Suprapubic skin (tissue), 4 donors: ENCODE data around the gene IQSEC1. TPM values are rescaled to one million over a fixed set of nuclear protein-coding genes. Genes with fewer than 3 reads are reported as not detected.

ENCODE experiments used
- DNase-seq, 2 donors: peaks; one replicate each; pipeline ENCODE4 v3.0.0-alpha.2; 2019; ENCODE audit warnings: low spot score in 2 of 2
- H3K27ac ChIP-seq: fragments of 200-600 bp; sonication (generic); one replicate; pipeline ENCODE4 v1.5.1; 2019
- H3K27me3 ChIP-seq: fragments of 200-600 bp; sonication (generic); one replicate; pipeline ENCODE4 v1.5.1; 2019
- H3K36me3 ChIP-seq: fragments of 200-600 bp; sonication (generic); one replicate; pipeline ENCODE4 v1.5.1; 2019
- H3K4me1 ChIP-seq: fragments of 200-600 bp; sonication (generic); one replicate; pipeline ENCODE4 v1.5.1; 2019
- H3K4me3 ChIP-seq: fragments of 200-600 bp; sonication (generic); one replicate; pipeline ENCODE4 v1.5.1; 2019; ENCODE audit warnings: mild to moderate bottlenecking
- H3K9me3 ChIP-seq: fragments of 200-600 bp; sonication (generic); one replicate; pipeline ENCODE4 v1.5.1; 2019
- CTCF ChIP-seq, 2 donors: fragments of 200-600 bp in 1 of 2; fragments of 450-650 bp in 1 of 2; sonication (generic) in 1 of 2; IDR thresholded peaks; one replicate each; pipeline ENCODE4 v1.5.1; 2016 to 2019; ENCODE audit warnings: antibody characterized with exemption in 2 of 2, mild to moderate bottlenecking in 1 of 2, moderate library complexity in 1 of 2
- EP300 ChIP-seq: sonication (generic); formaldehyde crosslinking; IDR thresholded peaks from one replicate; pipeline ENCODE4 v1.6.1; 2017; ENCODE audit warnings: antibody characterized with exemption
- POLR2A ChIP-seq, 2 donors: fragments of 450-650 bp; IDR thresholded peaks; one replicate each; pipeline ENCODE4 v1.6.1; 2017; ENCODE audit warnings: antibody characterized with exemption in 2 of 2, mild to moderate bottlenecking in 2 of 2, moderate library complexity in 2 of 2
- POLR2AphosphoS5 ChIP-seq, 3 donors: sonication (generic); formaldehyde crosslinking; IDR thresholded peaks; one replicate each; pipeline ENCODE4 v1.6.1; 2017; ENCODE audit warnings: antibody characterized with exemption in 3 of 3
- WGBS: methylation state at CpG from one replicate; pipeline ENCODE4 v1.1.5; 2018; 5-methylcytosine and 5-hydroxymethylcytosine counted together
- total RNA-seq, 4 donors: library from RNA; depleted of rRNA; stranded (reverse); fragments of >200 nt; gene quantifications; one replicate each; pipeline ENCODE4 v1.1.0, GENCODE V29; 2016

IQSEC1 gene
- total RNA-seq, 4 donors from 2014 or later: 26.7 to 52.4 (median 35.5) TPM

- Histone ChIP-seq H3K9me3 (no peaks in the 10 kb centered on the region), H3K27ac (peak overlapping the region; percentile 76), H3K36me3 (no peaks in the 10 kb centered on the region), H3K4me3 (no peak overlapping the region), H3K27me3 (no peaks in the 10 kb centered on the region), H3K4me1 (peaks cover 97% of the 10 kb centered on the region)
- DNase-seq: no peak
- TF ChIP-seq POLR2AphosphoS5 (IDR thresholded peaks at IDR 0.05) (no peak), EP300 (no peak), CTCF (IDR thresholded peaks at IDR 0.05) (no peak), POLR2A (IDR thresholded peaks at IDR 0.05) (no peak)
- 92% methylated on average over 5 of the region's 5 CpGs for WGBS
Measured at GRCh38 chr3:12956316-12956660, 116.9 kb downstream of the IQSEC1 start.

- Histone ChIP-seq H3K4me1 (peaks cover 93% of the 10 kb centered on the region), H3K4me3 (no peak overlapping the region)
Measured at GRCh38 chr3:12955651-12956315, 117.4 kb downstream of the IQSEC1 start.

GRCh38 chr3:12954891-12955650, 118.2 kb downstream of the IQSEC1 start:
- Histone ChIP-seq H3K27me3 (no peaks in the 10 kb centered on the region), H3K4me1 (peaks cover 88% of the 10 kb centered on the region), H3K4me3 (no peak overlapping the region), H3K9me3 (no peaks in the 10 kb centered on the region), H3K27ac (peak overlapping the region; percentile 76), H3K36me3 (no peaks in the 10 kb centered on the region)
- WGBS: 21% methylated on average over 4 of the region's 14 CpGs
- no peak for TF ChIP-seq CTCF (IDR thresholded peaks at IDR 0.05)
- TF ChIP-seq POLR2AphosphoS5 (IDR thresholded peaks at IDR 0.05): peak in 1 of 3 donors; percentile 19
- DNase-seq: peak; percentile 87 to 89

More at GRCh38 chr3:12955651-12956315, 117.4 kb downstream of the IQSEC1 start:
- Histone ChIP-seq H3K36me3 (no peaks in the 10 kb centered on the region), H3K27me3 (no peaks in the 10 kb centered on the region), H3K27ac (peak overlapping the region; percentile 76), H3K9me3 (no peaks in the 10 kb centered on the region)
- WGBS: 78% methylated on average over 14 of the region's 14 CpGs
- DNase-seq: no peak
- TF ChIP-seq CTCF (IDR thresholded peaks at IDR 0.05) (no peak), EP300 (no peak), POLR2AphosphoS5 (IDR thresholded peaks at IDR 0.05) (no peak), POLR2A (IDR thresholded peaks at IDR 0.05) (no peak)

- no peak for DNase-seq
- no peaks in the 10 kb centered on the region for H3K27me3 ChIP-seq
- peak overlapping the region; percentile 76 for H3K27ac ChIP-seq
- no peaks in the 10 kb centered on the region for H3K36me3 ChIP-seq
- no peak for TF ChIP-seq CTCF (IDR thresholded peaks at IDR 0.05)
- no peak for TF ChIP-seq POLR2A (IDR thresholded peaks at IDR 0.05)
- no peaks in the 10 kb centered on the region for H3K9me3 ChIP-seq
- no peak overlapping the region for H3K4me3 ChIP-seq
- WGBS: 79% methylated on average over 6 of the region's 6 CpGs
- peaks cover 89% of the 10 kb centered on the region for H3K4me1 ChIP-seq
Measured at GRCh38 chr3:12954180-12954579, 119.0 kb downstream of the IQSEC1 start.

- Histone ChIP-seq H3K36me3 (no peaks in the 10 kb centered on the region), H3K9me3 (no peaks in the 10 kb centered on the region), H3K27me3 (no peaks in the 10 kb centered on the region), H3K4me1 (peaks cover 89% of the 10 kb centered on the region), H3K4me3 (no peak overlapping the region), H3K27ac (no peak overlapping the region)
- no peak for TF ChIP-seq EP300
- TF ChIP-seq CTCF (IDR thresholded peaks at IDR 0.05): no peak
- TF ChIP-seq POLR2A (IDR thresholded peaks at IDR 0.05): no peak
- no peak for TF ChIP-seq POLR2AphosphoS5 (IDR thresholded peaks at IDR 0.05)
- DNase-seq: no peak
- 88% methylated on average over 13 of the region's 26 CpGs for WGBS
Measured at GRCh38 chr3:12953201-12953995, 119.8 kb downstream of the IQSEC1 start.
